IPS-20b (cell line): ENCODE results near the gene DGKI.

Experiments used
- H3K27ac ChIP-seq: one replicate; pipeline ENCODE4 v1.5.1; 2013; ENCODE audit warnings: low read length
- H3K27me3 ChIP-seq: 2 replicates; pipeline ENCODE4 v1.6.1; 2013; ENCODE audit warnings: mild to moderate bottlenecking, low read length, inconsistent platforms; ENCODE audit not compliant: insufficient read depth
- H3K36me3 ChIP-seq: 2 replicates; pipeline ENCODE4 v1.6.1; 2013; ENCODE audit warnings: low read depth, mild to moderate bottlenecking, inconsistent platforms, low read length, moderate library complexity; ENCODE audit not compliant: insufficient read depth
- H3K4me1 ChIP-seq: 2 replicates; pipeline ENCODE4 v1.6.1; 2013; ENCODE audit warnings: mild to moderate bottlenecking, control low read depth, inconsistent platforms, low read length, moderate library complexity; ENCODE audit not compliant: insufficient read depth
- H3K4me3 ChIP-seq: 2 replicates; pipeline ENCODE4 v1.5.1; 2013; ENCODE audit warnings: mild to moderate bottlenecking, low read length, inconsistent platforms
- H3K9ac ChIP-seq: 2 replicates; pipeline ENCODE4 v1.6.1; 2013; ENCODE audit warnings: low read depth, mild to moderate bottlenecking, inconsistent platforms, low read length, moderate library complexity
- H3K9me3 ChIP-seq: 2 replicates; pipeline ENCODE4 v1.6.1; 2013; ENCODE audit warnings: mild to moderate bottlenecking, low read depth, low read length, inconsistent platforms; ENCODE audit not compliant: insufficient read depth

Gene DGKI

DNA sequence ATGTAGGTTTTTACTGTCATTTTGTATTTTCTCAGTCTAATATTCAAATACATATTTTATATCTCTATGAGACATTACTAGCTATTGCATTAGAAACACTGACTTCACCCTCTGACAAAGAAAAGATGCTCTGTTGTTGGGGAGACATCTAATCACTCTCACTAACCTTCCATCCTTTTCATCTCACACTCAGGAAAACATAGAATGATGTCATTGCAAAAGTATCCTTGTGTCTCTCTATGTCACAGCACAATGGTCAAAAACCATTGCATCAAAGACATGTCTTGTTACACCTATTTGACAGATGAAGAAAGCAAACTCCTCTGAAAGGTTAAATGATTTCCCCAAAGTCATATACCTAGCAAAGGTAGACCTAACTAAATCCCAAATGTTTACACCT, 272.0 kb downstream of the DGKI start:
- H3K36me3 ChIP-seq = no peaks in the 10 kb centered on the region
- no peak overlapping the region for H3K27ac ChIP-seq
- no peak overlapping the region for H3K9ac ChIP-seq
- peaks cover 9% of the 10 kb centered on the region; the same call in 1 of the 2 replicates for H3K4me1 ChIP-seq
- H3K27me3 ChIP-seq = no peaks in the 10 kb centered on the region
- H3K4me3 ChIP-seq = no peak overlapping the region
- no peaks in the 10 kb centered on the region for H3K9me3 ChIP-seq

DNA sequence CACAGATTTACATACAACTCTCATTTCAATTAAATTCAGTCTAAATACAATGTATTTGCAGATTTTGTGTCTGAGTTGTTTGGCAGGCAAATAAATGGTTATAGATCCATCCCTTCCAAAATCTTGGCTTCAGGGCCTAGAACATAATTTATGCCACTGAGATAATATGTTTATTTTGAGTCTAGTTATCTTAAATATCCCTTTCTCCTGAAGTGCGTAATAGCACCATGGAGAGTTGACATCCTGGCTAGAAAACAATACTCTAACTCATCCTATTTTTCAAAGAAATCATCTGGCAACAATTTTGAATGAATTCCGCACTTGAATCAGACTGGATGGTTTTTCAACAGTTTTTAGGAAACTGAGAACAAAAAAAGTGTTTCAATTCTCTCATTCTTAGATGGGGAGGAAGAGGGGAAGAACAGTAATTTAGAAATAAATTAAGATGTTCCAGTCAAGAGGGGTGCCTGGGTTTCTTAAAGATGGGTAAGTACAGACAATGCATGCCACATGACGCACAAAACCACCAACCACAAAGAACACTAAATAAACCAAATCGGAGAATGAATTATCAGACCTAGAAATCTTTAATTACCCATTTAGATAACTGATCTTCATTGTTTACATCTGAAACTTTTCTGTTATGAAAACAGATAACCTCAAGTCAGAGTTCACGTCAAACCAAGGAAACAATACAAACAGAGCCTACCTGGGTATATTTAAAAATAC, 274.6 kb downstream of the DGKI start:
- no peak overlapping the region for H3K4me3 ChIP-seq
- H3K9ac ChIP-seq = no peak overlapping the region
- no peaks in the 10 kb centered on the region for H3K9me3 ChIP-seq
- no peaks in the 10 kb centered on the region for H3K36me3 ChIP-seq
- no peak overlapping the region for H3K27ac ChIP-seq
- no peaks in the 10 kb centered on the region for H3K4me1 ChIP-seq
- no peaks in the 10 kb centered on the region for H3K27me3 ChIP-seq

DNA sequence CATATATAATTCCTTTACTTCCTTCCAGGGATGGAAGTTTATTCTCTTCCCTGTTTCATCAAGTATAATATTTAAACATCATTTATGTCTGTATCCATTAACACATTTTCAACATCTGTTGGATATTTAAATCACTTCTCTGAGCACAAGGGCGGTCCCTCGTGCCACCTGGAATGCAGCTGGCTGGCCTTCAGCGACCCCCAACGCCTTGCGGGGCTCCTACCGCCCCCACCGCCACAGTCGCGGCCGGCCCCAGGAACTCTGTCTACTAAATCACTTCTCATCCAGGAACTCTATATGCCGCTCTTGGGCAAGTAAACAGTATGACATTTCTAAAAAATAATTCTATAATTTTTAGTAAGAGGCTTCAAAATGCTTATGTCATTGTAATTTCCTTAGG, 282.1 kb downstream of the DGKI start:
- Histone ChIP-seq H3K4me1 (no peaks in the 10 kb centered on the region), H3K9me3 (no peaks in the 10 kb centered on the region), H3K4me3 (no peak overlapping the region), H3K36me3 (no peaks in the 10 kb centered on the region), H3K27me3 (no peaks in the 10 kb centered on the region), H3K27ac (no peak overlapping the region), H3K9ac (no peak overlapping the region)

DNA sequence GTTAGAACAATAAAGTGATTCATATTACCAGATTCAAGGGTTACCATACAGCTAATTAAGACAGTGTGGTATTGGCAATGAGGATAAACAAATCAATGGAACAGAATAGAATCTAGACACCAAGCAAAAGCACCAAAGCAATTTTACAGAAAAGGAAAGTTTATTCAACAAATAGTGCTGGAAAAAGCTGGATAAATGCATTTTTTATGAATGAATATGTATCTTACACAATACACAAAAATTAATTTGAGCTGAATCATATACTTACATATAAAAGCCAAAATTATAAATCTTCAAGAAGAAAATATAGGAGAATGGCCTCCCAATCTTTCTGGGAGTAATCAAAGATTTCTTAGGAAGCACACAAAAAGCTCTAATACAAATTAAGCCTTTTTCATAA, 282.8 kb downstream of the DGKI start:
- no peak overlapping the region for H3K9ac ChIP-seq
- no peaks in the 10 kb centered on the region for H3K4me1 ChIP-seq
- H3K27me3 ChIP-seq = no peaks in the 10 kb centered on the region
- H3K4me3 ChIP-seq = no peak overlapping the region
- no peaks in the 10 kb centered on the region for H3K9me3 ChIP-seq
- H3K36me3 ChIP-seq = no peaks in the 10 kb centered on the region
- H3K27ac ChIP-seq = no peak overlapping the region

DNA sequence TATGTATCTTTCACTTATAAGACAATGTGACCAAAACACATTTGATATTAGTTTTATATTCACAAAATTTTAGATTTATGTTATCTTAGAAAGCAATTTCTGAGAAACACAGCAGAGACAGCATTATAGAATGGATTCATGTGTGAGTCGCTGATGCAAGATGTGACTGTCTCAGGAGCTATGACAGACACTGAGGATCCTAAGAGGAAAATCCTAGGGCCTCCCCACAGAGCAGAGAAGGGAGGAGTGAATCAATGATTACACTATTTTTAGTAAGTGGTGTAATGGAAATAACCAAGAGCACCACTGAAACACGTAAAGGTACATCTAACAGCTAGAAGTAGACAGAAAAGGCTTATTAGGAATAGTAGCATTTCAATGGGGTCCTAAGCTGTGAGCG, 299.3 kb downstream of the DGKI start:
- no peaks in the 10 kb centered on the region for H3K27me3 ChIP-seq
- H3K4me1 ChIP-seq = no peaks in the 10 kb centered on the region
- no peak overlapping the region for H3K9ac ChIP-seq
- H3K4me3 ChIP-seq = no peak overlapping the region
- no peak overlapping the region for H3K27ac ChIP-seq
- no peaks in the 10 kb centered on the region for H3K36me3 ChIP-seq
- no peaks in the 10 kb centered on the region for H3K9me3 ChIP-seq

DNA sequence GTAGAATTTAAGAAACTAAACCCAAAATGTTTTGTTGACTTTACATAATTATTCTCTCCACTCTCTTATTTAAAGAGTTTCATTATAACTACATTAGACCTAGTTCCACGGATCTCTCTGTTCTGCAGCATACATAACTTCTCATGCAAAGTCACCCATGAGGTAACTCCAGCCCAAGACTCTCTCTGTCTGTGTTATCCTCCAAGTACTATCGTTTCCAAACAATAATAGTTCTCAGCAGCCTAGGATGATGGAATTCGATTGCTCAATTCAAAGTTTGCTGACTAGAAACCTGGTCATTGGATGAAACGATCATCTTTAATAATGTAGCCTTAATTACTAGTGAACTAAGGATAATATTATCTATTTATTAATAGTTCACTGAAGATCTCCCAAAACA, 300.1 kb downstream of the DGKI start:
- H3K36me3 ChIP-seq = no peaks in the 10 kb centered on the region
- H3K27ac ChIP-seq = no peak overlapping the region

DNA sequence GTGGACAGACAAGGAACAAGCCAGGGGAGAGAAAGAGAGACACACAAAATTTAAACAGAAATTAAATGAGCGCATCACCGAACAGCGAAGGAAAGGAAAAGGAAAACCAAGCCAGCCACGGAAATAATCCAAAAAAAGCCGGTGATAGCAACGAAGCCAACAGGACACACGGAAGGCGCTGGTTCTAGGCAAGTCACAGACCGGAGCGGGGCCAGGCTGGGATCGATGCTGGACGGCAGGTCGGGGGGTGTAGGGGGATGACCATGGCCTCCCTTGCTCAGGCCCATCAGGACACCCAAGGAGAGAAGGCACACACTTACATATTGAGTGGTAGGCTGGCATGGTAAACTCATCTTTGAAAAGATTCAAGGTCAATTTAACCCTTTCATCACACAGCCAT, 300.8 kb downstream of the DGKI start:
- H3K9me3 ChIP-seq = no peaks in the 10 kb centered on the region
- no peaks in the 10 kb centered on the region for H3K27me3 ChIP-seq
- H3K9ac ChIP-seq = no peak overlapping the region
- no peaks in the 10 kb centered on the region for H3K36me3 ChIP-seq
- H3K4me1 ChIP-seq = no peaks in the 10 kb centered on the region
- H3K27ac ChIP-seq = no peak overlapping the region
- no peak overlapping the region for H3K4me3 ChIP-seq

More for the DNA sequence above, 300.1 kb downstream of the DGKI start:
- Histone ChIP-seq H3K9me3 (no peaks in the 10 kb centered on the region), H3K9ac (no peak overlapping the region), H3K27me3 (no peaks in the 10 kb centered on the region), H3K4me1 (no peaks in the 10 kb centered on the region), H3K4me3 (no peak overlapping the region)

DNA sequence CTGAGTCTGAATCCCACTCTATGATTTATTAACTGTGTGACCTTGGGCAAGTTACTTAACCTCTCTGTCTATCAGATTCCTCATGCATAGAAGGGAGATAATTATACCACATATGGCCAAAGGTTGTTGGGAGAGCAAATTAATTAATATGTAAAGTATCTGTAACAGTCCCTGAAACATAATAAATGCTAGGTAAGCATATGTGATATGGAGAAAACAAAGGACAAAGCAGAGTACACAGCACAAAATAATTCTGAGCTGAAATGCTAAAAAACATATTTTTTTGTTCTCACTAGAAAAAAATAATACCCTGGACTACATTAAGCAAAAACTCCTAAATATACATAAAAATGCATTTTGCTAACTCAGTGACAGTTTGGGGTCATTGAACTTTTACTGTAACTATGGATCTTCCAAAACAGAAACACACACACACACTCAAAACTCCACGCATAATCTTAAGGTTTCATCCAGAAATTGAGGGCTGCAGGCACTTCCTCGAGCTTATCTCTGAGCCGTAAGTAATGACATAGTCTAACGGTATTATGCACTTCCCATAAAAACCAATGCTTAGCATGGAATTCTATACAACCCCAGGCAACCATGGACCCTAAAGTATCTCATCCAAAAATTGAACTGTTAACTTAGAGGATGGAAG, 301.6 kb downstream of the DGKI start:
- no peaks in the 10 kb centered on the region for H3K9me3 ChIP-seq
- H3K27me3 ChIP-seq = no peaks in the 10 kb centered on the region
- H3K9ac ChIP-seq = no peak overlapping the region
- no peak overlapping the region for H3K4me3 ChIP-seq
- H3K27ac ChIP-seq = no peak overlapping the region
- H3K36me3 ChIP-seq = no peaks in the 10 kb centered on the region
- H3K4me1 ChIP-seq = no peaks in the 10 kb centered on the region

DNA sequence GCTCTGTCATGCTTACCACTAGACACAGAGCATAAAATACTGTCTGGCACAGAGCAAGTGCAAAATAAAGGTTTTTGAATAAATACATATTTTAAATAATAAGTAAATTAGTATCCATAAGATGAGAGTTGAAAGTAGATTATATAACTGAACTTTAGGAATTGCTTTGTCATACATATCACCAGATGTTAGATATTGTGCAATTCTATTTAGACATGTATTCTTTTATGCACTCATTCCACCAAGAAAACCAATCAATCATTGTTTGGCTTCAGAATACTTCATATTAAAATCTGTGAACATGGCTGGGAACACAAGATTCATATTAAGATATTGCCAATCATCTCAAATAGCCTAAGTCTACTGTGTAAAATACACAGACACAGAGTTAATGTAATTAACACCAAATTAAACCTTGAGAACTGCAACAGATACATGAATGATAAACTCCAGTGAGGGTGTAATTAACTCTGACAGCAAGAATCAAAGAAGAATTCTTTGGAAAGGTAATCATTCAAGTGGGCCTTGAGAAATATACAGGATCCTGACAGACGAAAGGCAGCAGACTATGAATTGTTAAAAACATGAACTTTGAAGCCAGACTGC, 302.2 kb downstream of the DGKI start:
- H3K9ac ChIP-seq = no peak overlapping the region
- H3K27ac ChIP-seq = no peak overlapping the region
- no peaks in the 10 kb centered on the region for H3K4me1 ChIP-seq
- no peaks in the 10 kb centered on the region for H3K36me3 ChIP-seq
- H3K9me3 ChIP-seq = no peaks in the 10 kb centered on the region
- no peaks in the 10 kb centered on the region for H3K27me3 ChIP-seq
- H3K4me3 ChIP-seq = no peak overlapping the region

DNA sequence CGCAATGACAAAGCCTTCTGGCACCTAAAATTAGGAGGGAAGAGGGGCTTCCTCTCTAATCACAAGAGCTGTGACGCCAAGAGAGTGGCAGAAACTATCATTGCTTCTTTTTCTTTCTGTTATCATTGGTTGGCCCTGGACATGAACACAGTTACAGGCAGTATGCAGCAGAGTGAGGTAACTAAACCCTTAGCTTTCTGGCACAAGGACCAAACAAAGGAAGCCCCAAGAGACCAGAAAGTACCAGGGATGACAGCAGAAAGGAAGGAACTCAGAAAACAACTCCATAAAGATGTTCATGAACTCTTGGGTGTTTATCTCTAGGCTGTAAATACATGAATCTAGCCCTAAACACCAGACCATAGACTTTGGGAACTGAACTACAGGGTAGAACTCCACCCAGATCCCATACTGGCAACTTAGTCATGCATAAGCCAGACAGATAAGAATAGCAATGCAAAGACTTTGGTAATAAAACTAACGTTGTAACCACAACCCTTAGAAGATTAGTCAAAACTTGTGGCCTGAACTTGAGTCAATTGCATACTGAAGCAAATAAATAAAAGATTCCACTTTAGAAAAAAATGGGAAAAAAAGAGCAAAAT, 307.6 kb downstream of the DGKI start:
- H3K9ac ChIP-seq = no peak overlapping the region
- no peak overlapping the region for H3K27ac ChIP-seq

DNA sequence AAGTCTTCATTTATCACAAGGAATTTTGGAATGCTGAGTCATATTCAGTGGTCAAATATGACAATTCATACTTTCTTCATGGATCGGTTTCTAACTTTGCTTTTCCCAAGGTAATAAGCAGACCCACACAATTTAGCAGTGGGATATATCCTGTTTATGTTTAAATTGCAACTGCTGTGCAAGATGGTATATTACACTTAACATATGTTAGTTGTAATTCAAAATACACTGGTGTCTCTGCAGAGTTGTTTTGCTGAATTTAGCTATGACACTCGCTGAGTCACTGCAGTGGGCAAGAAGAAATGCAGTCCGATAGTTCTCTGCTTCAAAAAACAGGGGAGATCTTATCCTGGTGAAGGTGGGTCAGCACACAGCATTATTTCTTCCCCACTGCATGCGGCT, 308.4 kb downstream of the DGKI start:
- Histone ChIP-seq H3K27ac (no peak overlapping the region), H3K4me1 (no peaks in the 10 kb centered on the region), H3K27me3 (no peaks in the 10 kb centered on the region), H3K9ac (no peak overlapping the region), H3K4me3 (no peak overlapping the region), H3K9me3 (no peaks in the 10 kb centered on the region), H3K36me3 (no peaks in the 10 kb centered on the region)

More for the DNA sequence above, 307.6 kb downstream of the DGKI start:
- no peaks in the 10 kb centered on the region for H3K27me3 ChIP-seq
- H3K4me3 ChIP-seq = no peak overlapping the region
- no peaks in the 10 kb centered on the region for H3K36me3 ChIP-seq
- H3K4me1 ChIP-seq = no peaks in the 10 kb centered on the region
- H3K9me3 ChIP-seq = no peaks in the 10 kb centered on the region

DNA sequence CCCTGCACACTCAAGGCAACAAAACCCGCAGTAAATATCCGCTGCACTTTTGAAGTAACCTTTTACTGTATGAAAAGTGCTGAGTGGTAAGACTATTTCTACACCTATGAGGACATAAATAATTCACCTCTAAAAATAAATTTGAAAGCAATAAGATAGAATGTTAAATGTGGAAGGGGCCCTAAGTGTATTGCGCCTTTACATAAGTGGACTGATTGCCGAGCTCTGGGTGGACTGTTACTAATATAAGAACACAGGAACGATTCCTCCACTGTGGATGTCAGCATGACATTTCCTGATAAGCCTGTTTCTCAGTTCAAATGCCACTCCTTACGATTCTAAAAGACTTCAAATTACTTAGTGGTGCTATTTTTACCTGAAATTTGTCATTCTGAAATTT, 311.2 kb downstream of the DGKI start:
- no peaks in the 10 kb centered on the region for H3K4me1 ChIP-seq
- H3K9me3 ChIP-seq = no peaks in the 10 kb centered on the region
- no peaks in the 10 kb centered on the region for H3K27me3 ChIP-seq
- H3K4me3 ChIP-seq = no peak overlapping the region
- H3K36me3 ChIP-seq = no peaks in the 10 kb centered on the region
- no peak overlapping the region for H3K27ac ChIP-seq
- no peak overlapping the region for H3K9ac ChIP-seq
